Measurements from ENCODE around the gene SPATS1. TPM values are rescaled to one million over a fixed set of nuclear protein-coding genes. Genes with fewer than 3 reads are reported as not detected.

SPATS1 gene
- total RNA-seq, 1 donor from 2014 or later = not detected

DNA sequence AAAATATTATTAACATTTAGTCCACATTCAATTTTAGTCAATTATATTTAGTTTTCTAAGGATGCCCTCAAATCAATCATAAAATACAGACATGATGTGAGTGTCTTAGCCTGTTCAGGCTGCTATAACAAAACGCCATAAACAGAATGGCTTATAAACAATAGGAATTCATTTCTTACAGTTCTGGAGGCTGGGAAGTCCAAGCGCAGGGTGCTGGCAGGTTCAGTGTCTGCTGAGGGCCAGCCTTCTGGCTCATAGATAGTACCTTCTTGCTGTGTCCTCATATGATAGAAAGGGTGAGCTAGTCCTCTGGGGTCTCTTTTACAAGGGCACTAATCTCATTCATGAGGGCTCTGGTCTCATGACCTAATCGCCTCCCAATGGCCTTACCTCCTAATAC is 35.0 kb downstream of the SPATS1 start:
- no peak overlapping the region for H3K4me3 ChIP-seq
- H3K27ac ChIP-seq = no peak overlapping the region
- no peak for DNase-seq
- no peaks in the 10 kb centered on the region for H3K4me1 ChIP-seq
- ATAC-seq = no peak
- TF ChIP-seq, protein P1, sequence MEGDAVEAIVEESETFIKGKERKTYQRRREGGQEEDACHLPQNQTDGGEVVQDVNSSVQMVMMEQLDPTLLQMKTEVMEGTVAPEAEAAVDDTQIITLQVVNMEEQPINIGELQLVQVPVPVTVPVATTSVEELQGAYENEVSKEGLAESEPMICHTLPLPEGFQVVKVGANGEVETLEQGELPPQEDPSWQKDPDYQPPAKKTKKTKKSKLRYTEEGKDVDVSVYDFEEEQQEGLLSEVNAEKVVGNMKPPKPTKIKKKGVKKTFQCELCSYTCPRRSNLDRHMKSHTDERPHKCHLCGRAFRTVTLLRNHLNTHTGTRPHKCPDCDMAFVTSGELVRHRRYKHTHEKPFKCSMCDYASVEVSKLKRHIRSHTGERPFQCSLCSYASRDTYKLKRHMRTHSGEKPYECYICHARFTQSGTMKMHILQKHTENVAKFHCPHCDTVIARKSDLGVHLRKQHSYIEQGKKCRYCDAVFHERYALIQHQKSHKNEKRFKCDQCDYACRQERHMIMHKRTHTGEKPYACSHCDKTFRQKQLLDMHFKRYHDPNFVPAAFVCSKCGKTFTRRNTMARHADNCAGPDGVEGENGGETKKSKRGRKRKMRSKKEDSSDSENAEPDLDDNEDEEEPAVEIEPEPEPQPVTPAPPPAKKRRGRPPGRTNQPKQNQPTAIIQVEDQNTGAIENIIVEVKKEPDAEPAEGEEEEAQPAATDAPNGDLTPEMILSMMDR (IDR thresholded peaks at IDR 0.05) = no peak
- intact Hi-C loops (cut with DNase I) = no loop called here
- H3K27me3 ChIP-seq = no peaks in the 10 kb centered on the region
- no peaks in the 10 kb centered on the region for H3K9me3 ChIP-seq
- H3K36me3 ChIP-seq = no peaks in the 10 kb centered on the region

DNA sequence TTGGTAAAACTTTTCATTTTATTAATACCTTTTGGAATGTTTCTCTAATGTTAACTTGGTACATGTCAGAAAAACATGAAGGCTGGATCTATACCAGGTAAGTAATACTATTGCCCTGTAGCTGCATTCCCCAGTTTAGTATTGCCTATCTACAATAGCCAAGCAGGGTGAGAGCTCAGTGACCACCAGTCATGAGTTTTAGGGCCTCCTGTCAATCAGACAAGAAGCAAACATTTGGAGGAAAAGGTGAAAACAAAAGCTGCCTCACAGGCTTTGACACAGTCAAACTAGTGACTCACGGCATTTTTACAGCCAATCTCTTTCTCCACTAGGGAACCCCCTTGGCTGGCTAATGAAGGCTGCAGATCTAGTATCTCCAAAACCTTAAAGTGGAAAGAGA is 35.5 kb downstream of the SPATS1 start:
- no peaks in the 10 kb centered on the region for H3K4me1 ChIP-seq
- no peak overlapping the region for H3K4me3 ChIP-seq
- intact Hi-C loops (cut with DNase I) = no loop called here
- no peak for ATAC-seq
- H3K36me3 ChIP-seq = no peaks in the 10 kb centered on the region
- no peaks in the 10 kb centered on the region for H3K27me3 ChIP-seq
- DNase-seq = no peak
- H3K9me3 ChIP-seq = no peaks in the 10 kb centered on the region
- TF ChIP-seq, protein P1 (IDR thresholded peaks at IDR 0.05) = no peak
- no peak overlapping the region for H3K27ac ChIP-seq

DNA sequence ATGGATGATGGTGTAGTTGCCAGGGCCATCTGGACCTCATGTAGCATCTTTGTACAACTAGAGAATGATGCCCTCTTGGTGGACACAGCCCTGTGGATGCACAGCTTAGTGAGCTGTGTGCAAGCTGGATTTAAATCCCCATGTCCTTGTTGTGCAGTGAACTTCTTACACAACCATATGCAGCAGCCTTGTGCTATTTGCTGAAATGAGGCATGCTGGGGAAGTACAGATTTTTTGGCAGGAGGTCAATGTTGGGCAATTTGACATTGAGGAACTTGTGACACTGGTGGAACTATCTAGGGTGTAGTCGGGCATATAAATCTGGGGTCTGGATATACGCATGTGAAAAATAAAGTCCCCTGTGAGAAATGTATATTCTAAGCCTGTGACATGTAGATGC is 39.3 kb downstream of the SPATS1 start:
- Histone ChIP-seq H3K27ac (no peak overlapping the region), H3K4me3 (no peak overlapping the region), H3K4me1 (peaks cover 4% of the 10 kb centered on the region), H3K27me3 (no peaks in the 10 kb centered on the region), H3K36me3 (no peaks in the 10 kb centered on the region), H3K9me3 (no peaks in the 10 kb centered on the region)
- TF ChIP-seq, protein P1 (IDR thresholded peaks at IDR 0.05) = no peak
- DNase-seq (no peak), ATAC-seq (peak; percentile 78)
- intact Hi-C loops (cut with DNase I) = no loop called here

DNA sequence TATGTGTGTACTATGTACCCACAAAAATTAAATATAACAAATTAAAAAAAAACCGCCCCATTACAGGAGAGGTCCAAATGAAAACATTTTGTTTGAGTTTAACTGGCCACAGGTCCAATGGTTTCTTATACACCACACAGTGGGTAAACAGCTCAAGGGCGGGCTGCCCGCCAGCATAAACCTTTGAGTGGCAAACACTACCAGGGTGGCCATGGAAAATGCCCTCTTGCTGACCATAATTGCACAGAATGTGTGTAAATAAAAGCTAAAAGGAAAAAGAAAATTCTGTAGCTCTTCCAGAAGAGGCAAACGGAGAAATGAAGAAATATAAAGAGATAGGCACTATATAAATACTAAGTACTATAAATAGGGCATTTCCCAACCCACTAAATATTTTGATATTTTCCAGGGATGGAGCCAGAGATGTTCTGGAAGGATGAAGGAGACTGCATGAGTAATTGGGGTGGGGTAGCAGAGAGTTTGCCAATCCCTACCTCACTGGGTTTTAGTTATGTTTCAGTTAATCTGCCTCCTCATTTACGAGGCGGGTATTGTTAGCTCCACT is 44.0 kb downstream of the SPATS1 start:
- Histone ChIP-seq H3K4me3 (peak overlapping the region; percentile 98), H3K4me1 (peaks cover 25% of the 10 kb centered on the region)
- DNase-seq = peak; percentile 87

DNA sequence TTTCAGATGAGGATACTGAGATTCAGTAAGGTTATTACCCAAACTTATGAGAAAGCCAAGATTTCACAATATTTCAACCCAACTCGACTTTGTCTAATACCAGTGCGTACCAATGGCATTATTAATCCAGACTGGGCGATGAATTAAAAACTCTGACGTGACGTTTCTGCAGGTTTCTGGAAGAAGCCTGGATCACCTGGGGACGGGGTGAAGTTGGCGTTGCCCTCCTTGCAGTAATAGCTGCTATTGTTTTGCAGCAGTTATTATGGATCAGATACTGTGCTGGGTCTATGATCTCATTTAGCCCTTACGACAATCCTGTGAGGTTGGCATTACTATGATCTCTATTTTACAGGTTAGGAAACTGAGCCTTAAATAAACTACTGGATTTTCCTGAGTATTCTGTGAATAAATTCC is 44.5 kb downstream of the SPATS1 start:
- TF ChIP-seq, protein P1 (IDR thresholded peaks at IDR 0.05) = no peak
- intact Hi-C loops (cut with DNase I) = no loop called here
- no peaks in the 10 kb centered on the region for H3K9me3 ChIP-seq
- DNase-seq (no peak), ATAC-seq (peak; percentile 1)
- H3K4me3 ChIP-seq = peak overlapping the region; percentile 98
- H3K27me3 ChIP-seq = no peaks in the 10 kb centered on the region
- peak overlapping the region; percentile 95 for H3K27ac ChIP-seq
- peaks cover 9% of the 10 kb centered on the region for H3K36me3 ChIP-seq
- peaks cover 25% of the 10 kb centered on the region for H3K4me1 ChIP-seq

More for the DNA sequence above, 44.0 kb downstream of the SPATS1 start:
- H3K9me3 ChIP-seq = no peaks in the 10 kb centered on the region
- TF ChIP-seq, protein P1 (IDR thresholded peaks at IDR 0.05) = no peak
- H3K36me3 ChIP-seq = peaks cover 4% of the 10 kb centered on the region
- intact Hi-C loops (cut with DNase I) = no loop called here
- peak; percentile 32 for ATAC-seq
- H3K27me3 ChIP-seq = no peaks in the 10 kb centered on the region
- H3K27ac ChIP-seq = peak overlapping the region; percentile 95

Measured in upper lobe of right lung (tissue), 1 donor.